Ovary (tissue), 9 donors: ENCODE data around the gene IQGAP2. TPM values are rescaled to one million over a fixed set of nuclear protein-coding genes. Genes with fewer than 3 reads are reported as not detected.
"Not testable (repeated sequence)": the region's sequence is repeated elsewhere in the genome, so short reads cannot be mapped to it uniquely, and the experiment has no call there.

Source experiments
- DNase-seq, 5 donors: peaks; one replicate each; pipeline ENCODE4 v3.0.0-alpha.2; 2019 to 2020
- H3K27ac ChIP-seq, 2 donors: fragments of 200-600 bp; one replicate each; pipeline versions ENCODE4 v1.5.1 to v1.8.0; 2019 to 2022
- H3K27me3 ChIP-seq: fragments of 200-600 bp; one replicate; pipeline ENCODE4 v1.8.0; 2022
- H3K36me3 ChIP-seq: fragments of 200-600 bp; sonication (generic); one replicate; pipeline ENCODE4 v1.5.1; 2019
- H3K4me1 ChIP-seq: one replicate; pipeline ENCODE4 v1.8.1; 2013; ENCODE audit warnings: mild to moderate bottlenecking, moderate library complexity; ENCODE audit not compliant: insufficient read depth
- H3K4me3 ChIP-seq: fragments of 200-600 bp; sonication (generic); one replicate; pipeline ENCODE4 v1.5.1; 2017
- H3K9me3 ChIP-seq, 2 donors: fragments of 200-600 bp in 1 of 2; sonication (generic) in 1 of 2; one replicate each; pipeline versions ENCODE4 v1.5.1 to v1.8.1; 2013 to 2019; ENCODE audit warnings: mild to moderate bottlenecking in 1 of 2, moderate library complexity in 1 of 2
- EP300 ChIP-seq: sonication (generic); formaldehyde crosslinking; IDR thresholded peaks from one replicate; pipeline ENCODE4 v1.6.1; 2017; ENCODE audit warnings: antibody characterized with exemption
- POLR2A ChIP-seq: fragments of 450-650 bp; IDR thresholded peaks from one replicate; pipeline ENCODE4 v1.6.1; 2017; ENCODE audit warnings: antibody characterized with exemption, mild to moderate bottlenecking, moderate library complexity
- WGBS, 3 donors: extraction: QIAGEN DNeasy Blood & Tissue Kit in 1 of 3; methylation state at CpG; one replicate each; pipeline versions ENCODE4 v1.1.5 to v1.1.7; 2013 to 2017; 5-methylcytosine and 5-hydroxymethylcytosine counted together
- intact Hi-C, 4 donors: fragments of 100-400 bp; cut with DNase I; formaldehyde crosslinking; loops; one replicate each; pipeline versions ENCODE4 v1.11.0 to v1.15.1; 2022 to 2023
- polyA plus RNA-seq, 2 donors: library from polyadenylated mRNA; stranded (reverse); fragments of 200-250 nt in 1 of 2; fragments of 350-450 nt in 1 of 2; fragmentation: Illumina TruSeq in 1 of 2; extraction: RNeasy Lipid Tissue Mini Kit (QIAGEN cat#74804) in 1 of 2; gene quantifications; one replicate each; pipeline ENCODE4 v1.2.3, GENCODE V29; 2013 to 2014
- total RNA-seq, 7 donors: library from RNA; depleted of rRNA in 2 of 7; stranded (reverse); fragments of >200 nt in 2 of 7; fragmentation: NEBNext Ultra II Directional in 3 of 7; extraction: Animal tissue kit (Norgen Biotek cat#: 25700) in 3 of 7; gene quantifications; one replicate each; pipeline versions ENCODE4 v1.1.0 to v1.2.4, GENCODE V29; 2016 to 2023
- TF ChIP-seq, protein P1 (sequence below), 3 donors: fragments of 450-650 bp in 2 of 3; fragments of 200-600 bp in 1 of 3; IDR thresholded peaks; one replicate each; pipeline versions ENCODE4 v1.5.1 to v1.8.0; 2016 to 2022; ENCODE audit warnings: antibody characterized with exemption in 3 of 3, mild to moderate bottlenecking in 1 of 3
- donor health status: DM: no; HTN: no; CAD: no; lungs with moderate emphysema.
- donor health status: DM: no; HTN: no; CAD: no.
- donor health status: Bipolar disorder and iron deficiency.
- donor health status: DM: yes; HTN: yes; CAD: no.
- donor health status: DM: no; HTN: no; CAD: no.
- donor health status: DM: yes; HTN: yes; CAD: no.

The IQGAP2 gene
- total and polyA plus RNA-seq, 9 donors = 8.6 to 27.6 (median 13.9) TPM

DNA sequence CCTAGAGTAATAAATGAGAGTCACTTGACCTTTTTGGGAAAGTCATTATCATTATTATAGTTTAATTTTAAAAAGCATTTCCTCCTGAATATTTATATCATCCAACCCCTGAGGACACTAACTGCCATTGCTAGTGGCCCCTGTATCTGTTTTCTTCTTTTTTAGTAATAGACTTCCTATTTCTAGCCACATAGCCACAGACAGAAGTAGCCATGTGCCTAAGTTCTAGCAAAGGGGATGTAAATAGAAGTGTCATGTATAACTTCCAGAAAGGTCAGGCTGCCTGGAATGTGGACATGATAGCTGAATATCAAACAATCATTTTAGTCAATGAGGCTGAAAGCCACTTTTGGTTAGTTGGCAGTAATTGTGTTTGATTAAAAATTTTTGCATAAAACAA is 37.5 kb upstream of the IQGAP2 start:
- no peak for DNase-seq
- H3K36me3 ChIP-seq = no peaks in the 10 kb centered on the region
- intact Hi-C loops = no loop called here
- H3K27ac ChIP-seq = no peak overlapping the region
- H3K27me3 ChIP-seq = no peaks in the 10 kb centered on the region
- TF ChIP-seq, protein P1, sequence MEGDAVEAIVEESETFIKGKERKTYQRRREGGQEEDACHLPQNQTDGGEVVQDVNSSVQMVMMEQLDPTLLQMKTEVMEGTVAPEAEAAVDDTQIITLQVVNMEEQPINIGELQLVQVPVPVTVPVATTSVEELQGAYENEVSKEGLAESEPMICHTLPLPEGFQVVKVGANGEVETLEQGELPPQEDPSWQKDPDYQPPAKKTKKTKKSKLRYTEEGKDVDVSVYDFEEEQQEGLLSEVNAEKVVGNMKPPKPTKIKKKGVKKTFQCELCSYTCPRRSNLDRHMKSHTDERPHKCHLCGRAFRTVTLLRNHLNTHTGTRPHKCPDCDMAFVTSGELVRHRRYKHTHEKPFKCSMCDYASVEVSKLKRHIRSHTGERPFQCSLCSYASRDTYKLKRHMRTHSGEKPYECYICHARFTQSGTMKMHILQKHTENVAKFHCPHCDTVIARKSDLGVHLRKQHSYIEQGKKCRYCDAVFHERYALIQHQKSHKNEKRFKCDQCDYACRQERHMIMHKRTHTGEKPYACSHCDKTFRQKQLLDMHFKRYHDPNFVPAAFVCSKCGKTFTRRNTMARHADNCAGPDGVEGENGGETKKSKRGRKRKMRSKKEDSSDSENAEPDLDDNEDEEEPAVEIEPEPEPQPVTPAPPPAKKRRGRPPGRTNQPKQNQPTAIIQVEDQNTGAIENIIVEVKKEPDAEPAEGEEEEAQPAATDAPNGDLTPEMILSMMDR (IDR thresholded peaks at IDR 0.05) = no peak
- TF ChIP-seq EP300 = no peak
- TF ChIP-seq POLR2A = no peak
- no peak overlapping the region for H3K4me3 ChIP-seq
- no peaks in the 10 kb centered on the region for H3K4me1 ChIP-seq
- H3K9me3 ChIP-seq = no peaks in the 10 kb centered on the region

GRCh38 chr5:76366596-76366995 is 36.5 kb upstream of the IQGAP2 start:
- no peak for TF ChIP-seq POLR2A
- 88 to 95% (median 91%) methylated on average over 2 of the region's 2 CpGs for WGBS, 3 donors
- H3K4me3 ChIP-seq = no peak overlapping the region

GRCh38 chr5:76367623-76368371 is 35.3 kb upstream of the IQGAP2 start:
- TF ChIP-seq, protein P1 (IDR thresholded peaks at IDR 0.05) = no peak
- TF ChIP-seq EP300 = no peak
- TF ChIP-seq POLR2A = no peak
- Histone ChIP-seq H3K9me3 (no peaks in the 10 kb centered on the region), H3K4me3 (no peak overlapping the region), H3K4me1 (no peaks in the 10 kb centered on the region), H3K27me3 (no peaks in the 10 kb centered on the region), H3K27ac (no peak overlapping the region), H3K36me3 (no peaks in the 10 kb centered on the region)
- WGBS, 3 donors = 90 to 93% (median 92%) methylated on average over 6 of the region's 6 CpGs
- no peak for DNase-seq
- intact Hi-C loops = no loop called here

More at GRCh38 chr5:76366596-76366995, 36.5 kb upstream of the IQGAP2 start:
- Histone ChIP-seq H3K36me3 (no peaks in the 10 kb centered on the region), H3K9me3 (no peaks in the 10 kb centered on the region), H3K4me1 (no peaks in the 10 kb centered on the region), H3K27ac (no peak overlapping the region), H3K27me3 (no peaks in the 10 kb centered on the region)
- intact Hi-C loops = no loop called here
- DNase-seq = no peak

DNA sequence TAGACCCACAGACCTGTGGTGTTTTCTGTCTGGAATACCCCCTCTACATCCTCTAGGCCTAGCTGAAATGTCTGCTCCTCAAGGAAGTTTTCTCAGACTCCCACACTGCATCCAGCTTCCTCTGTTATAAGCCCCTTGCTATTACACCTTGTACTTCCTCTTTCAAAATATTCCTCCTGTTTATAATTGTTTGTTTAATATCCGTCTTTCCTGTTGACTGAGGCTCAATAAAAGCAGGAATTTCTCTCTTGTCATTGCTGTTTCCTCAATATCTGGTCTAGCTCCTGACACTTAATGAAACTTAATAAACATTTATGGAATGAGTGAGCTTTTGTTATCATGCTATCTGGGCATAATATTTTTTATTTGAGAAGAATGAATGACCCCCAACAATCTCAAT is 34.1 kb upstream of the IQGAP2 start:
- DNase-seq = no peak
- intact Hi-C loops = no loop called here
- H3K9me3 ChIP-seq = no peaks in the 10 kb centered on the region
- no peak overlapping the region for H3K27ac ChIP-seq
- H3K36me3 ChIP-seq = no peaks in the 10 kb centered on the region
- TF ChIP-seq POLR2A (no peak), EP300 (no peak)
- TF ChIP-seq, protein P1 (IDR thresholded peaks at IDR 0.05) = no peak
- H3K4me1 ChIP-seq = no peaks in the 10 kb centered on the region
- 55 to 63% (median 56%) methylated on average over 1 of the region's 1 CpG for WGBS, 3 donors
- no peaks in the 10 kb centered on the region for H3K27me3 ChIP-seq
- H3K4me3 ChIP-seq = no peak overlapping the region

GRCh38 chr5:76369668-76370067 is 33.4 kb upstream of the IQGAP2 start:
- H3K36me3 ChIP-seq, H3K9me3 ChIP-seq, intact Hi-C loops, H3K27me3 ChIP-seq, DNase-seq, H3K27ac ChIP-seq, H3K4me3 ChIP-seq, H3K4me1 ChIP-seq: not testable (repeated sequence)
- 80 to 88% (median 81%) methylated on average over 7 to 8 of the region's 8 CpGs for WGBS, 3 donors
